ENCODE data around the gene B4GALNT4.
"Not testable (repeated sequence)": the region's sequence is repeated elsewhere in the genome, so short reads cannot be mapped to it uniquely, and the experiment has no call there.

The B4GALNT4 gene

GRCh38 chr11:393219-394033 lies 24.1 kb downstream of the B4GALNT4 start:
- DNase-seq (ENCODE audit: low spot score): no peak

- no peak for DNase-seq (ENCODE audit: low spot score)
These were observed 24.9 kb downstream of the B4GALNT4 start, which contains the start of gene PKP3 for GRCh38 chr11:394034-394857. PKP3 (plus strand) TSS chr11:394209; CDS start chr11:394293, 84 bp downstream.

- DNase-seq (ENCODE audit: low spot score): no peak
These were observed 25.8 kb downstream of the B4GALNT4 start for GRCh38 chr11:394858-395655.

- DNase-seq (ENCODE audit: low spot score): no peak
These were observed 26.6 kb downstream of the B4GALNT4 start for GRCh38 chr11:395866-396265.

- DNase-seq (ENCODE audit: low spot score): no peak
These were observed 27.2 kb downstream of the B4GALNT4 start for GRCh38 chr11:396511-396947.

- no peak for DNase-seq (ENCODE audit: low spot score)
These were observed 27.7 kb downstream of the B4GALNT4 start for GRCh38 chr11:396948-397548.

- no peak for DNase-seq (ENCODE audit: low spot score)
These were observed 29.5 kb downstream of the B4GALNT4 start for GRCh38 chr11:398826-399225.

- no peak for DNase-seq (ENCODE audit: low spot score)
These were observed 30.5 kb downstream of the B4GALNT4 start for GRCh38 chr11:399731-400211.

GRCh38 chr11:400241-400689 lies 31.0 kb downstream of the B4GALNT4 start:
- DNase-seq (ENCODE audit: low spot score): no peak

GRCh38 chr11:401196-401595 lies 31.9 kb downstream of the B4GALNT4 start:
- not testable (repeated sequence) for DNase-seq (ENCODE audit: low spot score)

GRCh38 chr11:403021-403760 lies 33.9 kb downstream of the B4GALNT4 start:
- DNase-seq (ENCODE audit: low spot score): no peak

GRCh38 chr11:403761-404431 lies 34.6 kb downstream of the B4GALNT4 start:
- no peak for DNase-seq (ENCODE audit: low spot score)

GRCh38 chr11:404551-405264 lies 35.4 kb downstream of the B4GALNT4 start:
- no peak for DNase-seq (ENCODE audit: low spot score)

GRCh38 chr11:405323-405953 lies 36.1 kb downstream of the B4GALNT4 start:
- DNase-seq (ENCODE audit: low spot score): peak; percentile 29

- DNase-seq (ENCODE audit: low spot score): no peak
These were observed 36.9 kb downstream of the B4GALNT4 start for GRCh38 chr11:405954-406795.

- peak; percentile 66 for DNase-seq (ENCODE audit: low spot score)
These were observed 37.7 kb downstream of the B4GALNT4 start for GRCh38 chr11:406796-407650.

- no peak for DNase-seq (ENCODE audit: low spot score)
These were observed 38.4 kb downstream of the B4GALNT4 start for GRCh38 chr11:407651-408123.

All from globus pallidus (tissue), 1 donor.